Breast epithelium (tissue), 4 donors: ENCODE data around the gene AQP6. TPM values are rescaled to one million over a fixed set of nuclear protein-coding genes. Genes with fewer than 3 reads are reported as not detected.

Source experiments
- DNase-seq, 2 donors: peaks; one replicate each; pipeline ENCODE4 v3.0.0-alpha.2; 2019; ENCODE audit warnings: low spot score in 2 of 2
- H3K27ac ChIP-seq, 2 donors: fragments of 200-600 bp; sonication (generic) in 1 of 2; one replicate each; pipeline ENCODE4 v1.5.1; 2016 to 2019; ENCODE audit warnings: mild to moderate bottlenecking in 1 of 2
- H3K27me3 ChIP-seq, 2 donors: fragments of 200-600 bp; sonication (generic) in 1 of 2; one replicate each; pipeline versions ENCODE4 v1.5.1 to v1.6.0; 2017 to 2019; ENCODE audit warnings: control low read depth in 1 of 2, mild to moderate bottlenecking in 1 of 2
- H3K36me3 ChIP-seq: fragments of 200-600 bp; one replicate; pipeline ENCODE4 v1.5.1; 2019
- H3K4me1 ChIP-seq, 2 donors: fragments of 200-600 bp; sonication (generic); one replicate each; pipeline ENCODE4 v1.5.1; 2016 to 2019; ENCODE audit warnings: control low read depth in 1 of 2
- H3K4me3 ChIP-seq, 3 donors: fragments of 200-600 bp; sonication (generic); 1 replicate in 2 of 3; 2 replicates in 1 of 3; pipeline ENCODE4 v1.5.1; 2016 to 2019; ENCODE audit warnings: mild to moderate bottlenecking in 3 of 3, moderate library complexity in 2 of 3
- H3K9me3 ChIP-seq, 2 donors: fragments of 200-600 bp; sonication (generic) in 1 of 2; one replicate each; pipeline ENCODE4 v1.5.1; 2016 to 2019; ENCODE audit warnings: control low read depth in 1 of 2
- POLR2A ChIP-seq: fragments of 450-650 bp; IDR thresholded peaks from one replicate; pipeline ENCODE4 v1.6.1; 2016; ENCODE audit warnings: antibody characterized with exemption, mild to moderate bottlenecking, moderate library complexity
- POLR2AphosphoS5 ChIP-seq, 3 donors: sonication (generic); formaldehyde crosslinking; IDR thresholded peaks; one replicate each; pipeline ENCODE4 v1.6.1; 2017; ENCODE audit warnings: antibody characterized with exemption in 3 of 3
- intact Hi-C: fragments of 100-400 bp; cut with DNase I; formaldehyde crosslinking; loops from one replicate; pipeline ENCODE4 v1.15.1; 2023; ENCODE audit warnings: low total_unique reads
- total RNA-seq, 3 donors: library from RNA; depleted of rRNA; stranded (reverse); fragments of >200 nt; gene quantifications; one replicate each; pipeline ENCODE4 v1.1.0, GENCODE V29; 2016
- TF ChIP-seq, protein P1 (sequence below), 3 donors: fragments of 450-650 bp; IDR thresholded peaks; one replicate each; pipeline ENCODE4 v1.5.1; 2016 to 2017; ENCODE audit warnings: antibody characterized with exemption in 3 of 3, mild to moderate bottlenecking in 3 of 3, moderate library complexity in 3 of 3

AQP6 gene
- total RNA-seq, 3 donors from 2014 or later = 0.16 TPM; not detected in 2

DNA sequence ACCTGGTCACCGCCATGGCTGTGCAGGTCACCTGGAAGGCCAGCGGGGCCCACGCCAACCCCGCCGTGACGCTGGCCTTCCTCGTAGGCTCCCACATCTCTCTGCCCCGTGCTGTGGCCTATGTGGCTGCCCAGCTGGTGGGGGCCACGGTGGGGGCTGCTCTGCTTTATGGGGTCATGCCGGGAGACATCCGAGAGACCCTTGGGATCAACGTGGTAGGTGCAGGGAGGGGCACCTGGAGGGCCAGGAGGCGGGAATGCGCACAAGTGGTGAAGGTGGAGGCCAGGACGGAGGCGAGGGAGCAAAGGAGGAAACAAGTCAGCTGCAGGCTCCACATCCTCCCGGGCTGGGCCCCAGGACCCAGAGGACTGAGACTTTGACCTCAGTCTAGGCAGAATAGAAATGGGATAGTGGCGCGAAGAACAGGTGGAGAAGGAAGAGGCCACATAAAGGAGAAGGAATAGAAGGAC, 649 bp downstream of the AQP6 start:
- H3K4me1 ChIP-seq = no peaks in the 10 kb centered on the region
- no peak overlapping the region for H3K4me3 ChIP-seq
- no peaks in the 10 kb centered on the region for H3K9me3 ChIP-seq
- DNase-seq = no peak
- no peaks in the 10 kb centered on the region for H3K27me3 ChIP-seq
- no peaks in the 10 kb centered on the region for H3K36me3 ChIP-seq
- H3K27ac ChIP-seq = no peak overlapping the region
- TF ChIP-seq, protein P1, sequence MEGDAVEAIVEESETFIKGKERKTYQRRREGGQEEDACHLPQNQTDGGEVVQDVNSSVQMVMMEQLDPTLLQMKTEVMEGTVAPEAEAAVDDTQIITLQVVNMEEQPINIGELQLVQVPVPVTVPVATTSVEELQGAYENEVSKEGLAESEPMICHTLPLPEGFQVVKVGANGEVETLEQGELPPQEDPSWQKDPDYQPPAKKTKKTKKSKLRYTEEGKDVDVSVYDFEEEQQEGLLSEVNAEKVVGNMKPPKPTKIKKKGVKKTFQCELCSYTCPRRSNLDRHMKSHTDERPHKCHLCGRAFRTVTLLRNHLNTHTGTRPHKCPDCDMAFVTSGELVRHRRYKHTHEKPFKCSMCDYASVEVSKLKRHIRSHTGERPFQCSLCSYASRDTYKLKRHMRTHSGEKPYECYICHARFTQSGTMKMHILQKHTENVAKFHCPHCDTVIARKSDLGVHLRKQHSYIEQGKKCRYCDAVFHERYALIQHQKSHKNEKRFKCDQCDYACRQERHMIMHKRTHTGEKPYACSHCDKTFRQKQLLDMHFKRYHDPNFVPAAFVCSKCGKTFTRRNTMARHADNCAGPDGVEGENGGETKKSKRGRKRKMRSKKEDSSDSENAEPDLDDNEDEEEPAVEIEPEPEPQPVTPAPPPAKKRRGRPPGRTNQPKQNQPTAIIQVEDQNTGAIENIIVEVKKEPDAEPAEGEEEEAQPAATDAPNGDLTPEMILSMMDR (IDR thresholded peaks at IDR 0.05) = no peak
- no peak for TF ChIP-seq POLR2A
- TF ChIP-seq POLR2AphosphoS5 (IDR thresholded peaks at IDR 0.05) = no peak
- intact Hi-C loops = no loop called here

DNA sequence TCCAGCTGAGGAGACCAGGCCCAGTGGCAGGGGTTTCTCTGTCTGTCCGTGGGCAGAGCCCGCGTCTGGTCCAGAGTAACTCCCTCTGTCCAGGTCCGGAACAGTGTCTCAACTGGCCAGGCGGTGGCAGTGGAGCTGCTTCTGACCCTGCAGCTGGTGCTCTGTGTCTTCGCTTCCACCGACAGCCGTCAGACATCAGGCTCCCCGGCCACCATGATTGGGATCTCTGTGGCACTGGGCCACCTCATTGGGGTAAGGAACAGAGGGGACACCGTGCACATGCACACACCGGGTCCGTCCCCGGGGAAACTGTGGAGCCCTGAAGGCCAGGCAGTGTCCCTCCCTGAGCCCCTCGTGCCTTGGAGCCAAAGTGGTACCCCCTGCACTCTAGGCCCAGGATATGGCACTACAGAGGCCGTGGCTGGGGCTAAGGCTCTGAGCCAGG, 1.5 kb downstream of the AQP6 start:
- no peak for DNase-seq
- Histone ChIP-seq H3K27ac (no peak overlapping the region), H3K4me1 (no peaks in the 10 kb centered on the region), H3K9me3 (no peaks in the 10 kb centered on the region), H3K4me3 (no peak overlapping the region), H3K27me3 (no peaks in the 10 kb centered on the region), H3K36me3 (no peaks in the 10 kb centered on the region)
- intact Hi-C loops = loop anchor here (1.0 kb wide), 1 partner anchor 21 kb away; no protein-coding TSS in a partner anchor
- TF ChIP-seq POLR2AphosphoS5 (IDR thresholded peaks at IDR 0.05) = no peak
- TF ChIP-seq, protein P1 (IDR thresholded peaks at IDR 0.05) = peak in 2 of 3 donors; percentile 17 to 46
- no peak for TF ChIP-seq POLR2A

DNA sequence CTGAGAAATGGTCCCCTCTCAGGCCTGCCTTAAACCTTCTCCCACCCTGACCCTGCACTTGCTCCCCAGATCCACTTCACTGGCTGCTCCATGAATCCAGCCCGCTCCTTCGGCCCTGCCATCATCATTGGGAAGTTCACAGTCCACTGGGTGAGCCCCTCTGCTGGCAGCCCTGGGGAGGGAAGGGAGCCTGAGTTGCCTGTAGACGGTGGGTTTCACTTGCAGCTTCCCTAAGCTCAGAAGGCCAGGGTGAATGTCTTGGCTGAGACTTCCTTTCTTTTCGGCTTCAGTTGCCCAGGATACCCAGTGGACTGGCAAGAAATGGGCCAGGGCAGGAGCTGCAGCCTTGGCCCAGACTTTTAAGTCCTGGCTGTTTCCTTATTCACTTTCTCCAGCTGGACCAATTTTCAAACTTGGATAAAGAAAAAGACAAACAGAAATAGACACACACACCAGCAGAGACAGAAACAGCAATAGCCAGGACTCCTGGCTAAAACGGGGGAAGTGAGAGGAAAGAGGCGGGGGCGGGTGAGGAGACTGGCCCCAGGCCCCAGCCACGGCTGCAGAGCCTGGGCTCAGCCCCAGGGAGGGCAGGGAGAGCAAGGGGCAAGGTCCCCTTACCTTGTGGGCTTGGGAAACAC, 2.0 kb downstream of the AQP6 start:
- no peak for DNase-seq

DNA sequence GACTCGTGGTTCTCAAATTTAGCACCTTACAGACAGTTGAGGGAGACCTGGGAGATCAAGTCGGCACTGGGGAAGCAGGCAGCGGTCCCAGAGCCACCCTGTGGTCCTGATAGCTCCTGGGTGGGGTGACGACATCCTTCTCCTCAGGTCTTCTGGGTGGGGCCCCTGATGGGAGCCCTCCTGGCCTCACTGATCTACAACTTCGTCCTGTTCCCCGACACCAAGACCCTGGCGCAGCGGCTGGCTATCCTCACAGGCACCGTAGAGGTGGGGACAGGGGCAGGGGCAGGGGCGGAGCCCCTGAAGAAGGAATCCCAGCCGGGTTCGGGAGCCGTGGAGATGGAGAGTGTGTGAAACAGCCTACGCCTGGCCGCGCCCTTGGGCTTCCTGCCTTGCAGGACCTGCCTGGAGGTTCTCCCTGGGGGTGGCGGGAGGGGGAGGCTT, 2.6 kb downstream of the AQP6 start:
- H3K27me3 ChIP-seq = no peaks in the 10 kb centered on the region
- no peaks in the 10 kb centered on the region for H3K36me3 ChIP-seq
- TF ChIP-seq POLR2A = no peak
- TF ChIP-seq, protein P1 (IDR thresholded peaks at IDR 0.05) = no peak
- TF ChIP-seq POLR2AphosphoS5 (IDR thresholded peaks at IDR 0.05) = no peak
- no peak overlapping the region for H3K4me3 ChIP-seq
- no peak for DNase-seq
- H3K4me1 ChIP-seq = no peaks in the 10 kb centered on the region
- H3K27ac ChIP-seq = no peak overlapping the region
- intact Hi-C loops = no loop called here
- H3K9me3 ChIP-seq = no peaks in the 10 kb centered on the region

More for the DNA sequence above, 2.0 kb downstream of the AQP6 start:
- TF ChIP-seq, protein P1 (IDR thresholded peaks at IDR 0.05) = no peak
- no peak for TF ChIP-seq POLR2AphosphoS5 (IDR thresholded peaks at IDR 0.05)
- no peak for TF ChIP-seq POLR2A
- H3K4me3 ChIP-seq = no peak overlapping the region
- intact Hi-C loops = loop anchor here (1.0 kb wide), 1 partner anchor 21 kb away; no protein-coding TSS in a partner anchor
- H3K4me1 ChIP-seq = no peaks in the 10 kb centered on the region
- no peaks in the 10 kb centered on the region for H3K9me3 ChIP-seq
- no peak overlapping the region for H3K27ac ChIP-seq
- H3K27me3 ChIP-seq = no peaks in the 10 kb centered on the region
- H3K36me3 ChIP-seq = no peaks in the 10 kb centered on the region

GRCh38 chr12:49976557-49976956, 3.8 kb downstream of the AQP6 start:
- intact Hi-C loops = no loop called here
- no peak for TF ChIP-seq POLR2AphosphoS5 (IDR thresholded peaks at IDR 0.05)
- TF ChIP-seq, protein P1 (IDR thresholded peaks at IDR 0.05) = no peak
- no peak for TF ChIP-seq POLR2A
- no peak for DNase-seq

More at GRCh38 chr12:49976557-49976956, 3.8 kb downstream of the AQP6 start:
- Histone ChIP-seq H3K4me1 (no peaks in the 10 kb centered on the region), H3K27ac (no peak overlapping the region), H3K4me3 (no peak overlapping the region), H3K27me3 (no peaks in the 10 kb centered on the region), H3K36me3 (no peaks in the 10 kb centered on the region), H3K9me3 (no peaks in the 10 kb centered on the region)
